HL-60 (cell line): Measurements from ENCODE around the gene HOXB4.

Source experiments
- CTCF ChIP-seq: IDR thresholded peaks from one replicate; pipeline ENCODE4 v1.5.1; 2011; ENCODE audit warnings: low read length, control low read depth, inconsistent platforms; ENCODE audit not compliant: insufficient read depth
- GABPA ChIP-seq: IDR thresholded peaks from 2 replicates; pipeline ENCODE4 v1.6.1; 2012; ENCODE audit warnings: low read depth
- POLR2AphosphoS5 ChIP-seq: IDR thresholded peaks from 2 replicates; pipeline ENCODE4 v1.6.1; 2012; ENCODE audit warnings: low read depth

- TF ChIP-seq CTCF (no peak), GABPA (no peak), POLR2AphosphoS5 (no peak)
These were observed 26.3 kb downstream of the HOXB4 start for GRCh38 chr17:48551596-48552465.
